AG04449 (cell line): ENCODE data around the gene B4GALT4.

Experiments used
- CTCF ChIA-PET: fragments of 350-600 bp; formaldehyde crosslinking; extraction: SDS; loops from one replicate; lab custom pipeline; 2021; ENCODE audit warnings: antibody characterized with exemption; lab: Yijun Ruan, JAX
- POLR2A ChIA-PET: fragments of 400-600, 350-600 bp; formaldehyde crosslinking; extraction: SDS; loops from one replicate; lab custom pipeline; 2020; ENCODE audit warnings: antibody characterized with exemption, inconsistent platforms; lab: Yijun Ruan, JAX
- DNase-seq: peaks from one replicate; pipeline ENCODE4 v3.0.0-alpha.2; 2010; ENCODE audit warnings: low read depth, low spot score
- H3K4me3 ChIP-seq: 2 replicates; pipeline ENCODE4 v1.5.1; 2011; ENCODE audit warnings: low read depth, mild to moderate bottlenecking, control low read depth, low read length
- TF ChIP-seq, protein P1 (sequence below): IDR thresholded peaks from one replicate; pipeline ENCODE4 v1.5.1; 2011; ENCODE audit warnings: mild to moderate bottlenecking, moderate library complexity, low read length, control low read depth, inconsistent platforms; ENCODE audit not compliant: insufficient read depth; ENCODE audit errors: missing control alignments

Gene B4GALT4

DNA sequence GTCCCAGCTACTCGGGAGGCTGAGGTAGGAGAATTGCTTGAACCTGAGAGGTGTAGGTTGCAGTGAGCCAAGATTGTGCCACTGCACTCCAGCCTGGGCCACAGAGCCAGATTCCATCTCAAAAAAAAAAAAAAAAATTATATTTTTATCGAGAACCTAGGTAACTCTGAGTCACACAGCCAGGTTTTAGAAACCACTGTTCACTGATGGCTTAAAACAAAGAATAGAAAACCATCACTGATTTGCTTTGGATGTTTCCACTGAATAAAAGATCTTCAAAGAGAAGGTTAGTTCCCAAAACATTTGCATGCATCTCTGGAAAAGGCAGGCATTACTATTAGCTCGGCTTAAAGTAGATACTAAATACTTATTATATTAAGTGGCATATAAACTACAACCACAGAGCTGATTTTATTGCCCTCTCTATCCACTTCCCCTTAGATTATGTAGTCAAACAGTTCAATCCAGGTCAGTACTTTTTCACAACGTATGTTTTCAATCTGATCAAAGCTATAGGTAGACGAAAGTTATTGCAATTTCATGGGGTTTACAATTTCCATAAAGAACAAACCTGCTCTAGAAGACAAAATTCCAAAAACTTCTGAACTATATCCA is 1.4 kb downstream of the B4GALT4 start:
- peak overlapping the region; percentile 79 for H3K4me3 ChIP-seq
- TF ChIP-seq, protein P1, sequence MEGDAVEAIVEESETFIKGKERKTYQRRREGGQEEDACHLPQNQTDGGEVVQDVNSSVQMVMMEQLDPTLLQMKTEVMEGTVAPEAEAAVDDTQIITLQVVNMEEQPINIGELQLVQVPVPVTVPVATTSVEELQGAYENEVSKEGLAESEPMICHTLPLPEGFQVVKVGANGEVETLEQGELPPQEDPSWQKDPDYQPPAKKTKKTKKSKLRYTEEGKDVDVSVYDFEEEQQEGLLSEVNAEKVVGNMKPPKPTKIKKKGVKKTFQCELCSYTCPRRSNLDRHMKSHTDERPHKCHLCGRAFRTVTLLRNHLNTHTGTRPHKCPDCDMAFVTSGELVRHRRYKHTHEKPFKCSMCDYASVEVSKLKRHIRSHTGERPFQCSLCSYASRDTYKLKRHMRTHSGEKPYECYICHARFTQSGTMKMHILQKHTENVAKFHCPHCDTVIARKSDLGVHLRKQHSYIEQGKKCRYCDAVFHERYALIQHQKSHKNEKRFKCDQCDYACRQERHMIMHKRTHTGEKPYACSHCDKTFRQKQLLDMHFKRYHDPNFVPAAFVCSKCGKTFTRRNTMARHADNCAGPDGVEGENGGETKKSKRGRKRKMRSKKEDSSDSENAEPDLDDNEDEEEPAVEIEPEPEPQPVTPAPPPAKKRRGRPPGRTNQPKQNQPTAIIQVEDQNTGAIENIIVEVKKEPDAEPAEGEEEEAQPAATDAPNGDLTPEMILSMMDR = no peak
- ChIA-PET POLR2A (interaction anchor here (0.7 kb wide), 1 partner anchor 179 kb away, joined by 3 read pairs; no protein-coding TSS in a partner anchor), CTCF (interaction anchor here (0.6 to 7.0 kb wide), 5 partner anchors 59 to 441 kb away, joined by 3 to 173 read pairs (median 16); partner anchors contain the start of gene TEX55)
- no peak for DNase-seq

DNA sequence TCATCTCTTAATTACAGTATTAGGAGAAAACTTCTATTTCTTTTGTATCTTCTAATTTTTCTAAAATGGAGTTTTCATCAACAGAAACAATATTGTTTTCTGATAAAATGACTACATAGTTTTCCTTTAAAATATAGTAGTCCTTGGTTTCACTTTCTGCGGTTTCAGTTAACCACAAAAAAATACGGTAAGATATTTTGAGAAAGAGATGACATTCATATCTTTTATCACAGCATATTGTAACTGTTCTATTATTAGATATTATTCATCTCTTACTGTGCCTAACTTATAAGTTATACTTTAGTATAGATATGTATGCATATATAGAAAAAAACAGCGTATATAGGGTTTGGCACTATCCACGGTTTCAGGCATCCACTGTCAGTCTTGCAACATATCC is 2.3 kb downstream of the B4GALT4 start:
- H3K4me3 ChIP-seq = peak overlapping the region; percentile 79
- CTCF ChIA-PET = no interaction called here
- POLR2A ChIA-PET = interaction anchor here (0.7 kb wide), 1 partner anchor 180 kb away, joined by 3 read pairs; no protein-coding TSS in a partner anchor
- TF ChIP-seq, protein P1 = no peak
- no peak for DNase-seq

DNA sequence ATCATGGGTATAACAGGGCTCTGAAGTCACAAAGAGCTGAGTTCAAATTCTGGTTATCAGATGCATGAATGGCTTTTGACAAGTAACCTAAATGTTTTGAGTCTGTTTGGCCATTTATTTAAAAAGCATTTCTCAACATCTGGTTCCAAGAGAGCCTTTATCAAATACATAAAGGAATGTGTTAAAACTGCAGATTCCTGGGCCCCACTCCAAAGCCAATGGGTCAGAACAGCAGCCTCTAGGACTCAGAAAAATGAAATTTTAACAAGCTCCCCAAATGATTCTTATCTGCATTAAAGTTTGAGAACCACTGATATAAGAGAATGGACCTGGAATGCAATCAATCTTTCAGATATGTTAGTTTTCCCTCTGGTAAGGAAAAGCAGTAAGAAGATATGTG is 3.4 kb downstream of the B4GALT4 start:
- CTCF ChIA-PET = interaction anchor here (0.6 to 1.1 kb wide), 3 partner anchors 21 to 116 kb away, joined by 3 to 4 read pairs (median 3); partner anchors contain the start of gene TEX55
- H3K4me3 ChIP-seq = no peak overlapping the region
- TF ChIP-seq, protein P1 = no peak
- no peak for DNase-seq
- POLR2A ChIA-PET = interaction anchor here (0.6 to 0.7 kb wide), 2 partner anchors 13 to 67 kb away, joined by 3 read pairs; no protein-coding TSS in a partner anchor

DNA sequence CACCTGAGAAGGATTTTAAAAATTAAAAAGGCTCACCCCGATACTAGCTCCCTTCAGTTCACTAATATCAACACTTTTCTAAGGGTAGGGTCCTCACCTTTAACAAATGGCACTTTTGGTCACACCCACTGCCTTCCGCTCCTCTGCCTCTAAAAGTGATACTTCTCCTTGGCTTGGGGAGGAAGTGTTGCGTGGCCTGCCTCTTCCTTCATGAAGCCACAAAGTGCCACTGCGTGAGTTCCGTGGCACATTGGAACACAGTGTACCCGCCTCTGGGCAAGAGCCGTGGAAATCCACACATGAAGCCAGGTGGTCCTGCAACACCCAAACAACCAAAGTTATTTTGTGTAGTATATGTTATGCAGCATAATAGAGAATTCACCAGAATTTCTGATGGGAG is 3.9 kb downstream of the B4GALT4 start:
- CTCF ChIA-PET = interaction anchor here (1.0 to 1.1 kb wide), 2 partner anchors 91 to 117 kb away, joined by 3 read pairs; partner anchors contain the start of gene TEX55
- POLR2A ChIA-PET = interaction anchor here (0.7 kb wide), 1 partner anchor 67 kb away, joined by 3 read pairs; no protein-coding TSS in a partner anchor
- H3K4me3 ChIP-seq = no peak overlapping the region

DNA sequence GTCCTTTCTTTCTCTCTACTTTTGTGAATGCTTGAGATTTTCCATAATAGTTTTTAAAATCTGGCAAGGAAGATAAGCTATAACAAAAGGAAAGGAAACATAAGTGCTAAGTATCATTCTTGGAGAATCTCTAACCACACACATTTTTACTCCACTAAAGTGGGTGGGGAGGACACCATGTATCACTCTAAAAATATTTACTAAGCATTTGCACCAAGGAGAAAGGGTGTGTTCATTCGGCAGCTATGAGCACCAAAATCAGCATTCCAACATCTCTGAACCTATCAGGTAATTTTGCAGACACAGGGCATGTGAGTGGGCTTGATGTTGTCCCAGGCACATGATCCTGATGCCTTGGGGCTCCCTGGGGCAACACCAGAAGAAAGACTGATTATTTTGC is 5.5 kb downstream of the B4GALT4 start:
- ChIA-PET POLR2A (interaction anchor here (0.7 to 1.0 kb wide), 2 partner anchors 11 to 13 kb away, joined by 3 to 4 read pairs; no protein-coding TSS in a partner anchor), CTCF (interaction anchor here (0.6 kb wide), 1 partner anchor 8 kb away, joined by 4 read pairs; no protein-coding TSS in a partner anchor)
- TF ChIP-seq, protein P1 = no peak
- H3K4me3 ChIP-seq = no peak overlapping the region
- no peak for DNase-seq

More for the DNA sequence above, 3.9 kb downstream of the B4GALT4 start:
- TF ChIP-seq, protein P1 = no peak
- DNase-seq = no peak

DNA sequence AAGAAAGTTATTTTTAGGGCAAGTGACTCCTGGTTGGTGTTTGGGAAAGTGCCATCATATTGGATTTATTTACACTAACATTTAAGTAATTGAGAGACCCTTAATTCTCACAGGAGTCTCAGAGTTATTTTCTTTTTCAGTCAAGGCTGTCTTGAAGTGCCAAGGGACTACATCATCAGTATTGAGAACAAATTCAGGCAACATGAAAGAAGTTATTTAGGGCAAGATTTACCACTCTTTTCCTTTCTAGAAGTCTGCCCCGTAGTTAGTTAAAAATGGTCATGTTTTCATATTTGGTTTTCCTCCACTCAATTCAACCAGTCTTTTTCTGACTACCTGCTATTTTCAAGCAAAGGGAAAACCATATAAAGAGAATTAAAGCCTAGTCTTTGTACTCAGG is 6.1 kb downstream of the B4GALT4 start:
- POLR2A ChIA-PET = interaction anchor here (0.7 to 1.0 kb wide), 2 partner anchors 11 to 12 kb away, joined by 3 to 4 read pairs; no protein-coding TSS in a partner anchor

More for the DNA sequence above, 6.1 kb downstream of the B4GALT4 start:
- CTCF ChIA-PET = interaction anchor here (0.6 kb wide), 1 partner anchor 9 kb away, joined by 4 read pairs; no protein-coding TSS in a partner anchor
- H3K4me3 ChIP-seq = no peak overlapping the region
- no peak for DNase-seq
- TF ChIP-seq, protein P1 = no peak
